ENCODE results near the gene GAS7. TPM values are rescaled to one million over a fixed set of nuclear protein-coding genes. Genes with fewer than 3 reads are reported as not detected.
A peak's percentile ranks its signal among the peaks of the same experiment; 100 is the strongest.

Gene GAS7
- total RNA-seq, 8 experiments from 2014 or later, result 4.1 to 37.7 (median 9.7) TPM

DNA sequence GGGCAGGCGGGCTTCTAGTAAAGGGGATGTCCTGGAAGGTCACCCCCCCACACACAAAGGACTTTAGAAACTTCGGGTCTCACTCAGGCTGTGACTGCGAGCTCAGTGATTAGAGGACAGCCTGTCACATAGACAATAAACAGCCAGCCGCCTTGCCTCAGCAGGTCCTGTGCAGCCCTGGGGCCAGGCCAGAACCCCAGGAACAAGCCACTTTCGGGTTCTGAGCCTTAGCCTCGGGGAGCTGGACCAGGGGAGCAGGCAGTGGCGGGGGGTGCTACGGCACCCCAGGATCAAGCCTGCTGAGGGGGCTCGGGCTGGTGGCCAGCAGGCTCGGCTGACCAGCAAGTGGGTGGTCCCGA lies 1.1 kb downstream of the GAS7 start:
- in situ Hi-C loops (cut with MboI; ENCODE audit: low pct_unique_long_range_greater_than_20kb in 2 of 9, low sequenced_read_pairs in 9 of 9, unreplicated experiment in 9 of 9), result loop anchor here in 1 of 9 experiments (25.0 kb wide), 1 partner anchor 235 kb away; no protein-coding TSS in a partner anchor
- Histone ChIP-seq H3K4me1 (replicated peaks in 1 of 2) (peaks cover 5 to 6% of the 10 kb centered on the region in 2 donors), H3K4me3 (peak overlapping the region; percentile 54 to 85 (median 61)), H3K27ac (no peak overlapping the region)
- WGBS, 10 experiments, result 0 to 50% (median 29%) methylated on average over 1 to 3 of the region's 11 CpGs; no CpG with 5 or more reads in 4 of the 10 experiments
- peak in 3 of 8 experiments; percentile 1 to 19 (median 9) for ATAC-seq (replicated peaks in 6 of 8)

GRCh38 chr17:10196941-10197340 lies 1.5 kb downstream of the GAS7 start:
- in situ Hi-C loops (cut with MboI; ENCODE audit: low pct_unique_long_range_greater_than_20kb in 2 of 9, low sequenced_read_pairs in 9 of 9, unreplicated experiment in 9 of 9), result loop anchor here in 1 of 9 experiments (25.0 kb wide), 1 partner anchor 235 kb away; no protein-coding TSS in a partner anchor
- WGBS, 10 experiments, result 0 to 100% (median 80%) methylated on average over 1 to 4 of the region's 4 CpGs; no CpG with 5 or more reads in 2 of the 10 experiments
- H3K4me3 ChIP-seq, result peak overlapping the region in 4 of 5 donors; percentile 54 to 85 (median 58)
- H3K4me1 ChIP-seq (replicated peaks in 1 of 2), result peaks cover 8 to 10% of the 10 kb centered on the region in 2 donors
- ATAC-seq (replicated peaks in 6 of 8), result no peak
- H3K27ac ChIP-seq, result no peak overlapping the region

GRCh38 chr17:10196384-10196895 lies 2.0 kb downstream of the GAS7 start:
- WGBS, 10 experiments, result 77 to 100% (median 93%) methylated on average over 1 to 9 of the region's 11 CpGs; no CpG with 5 or more reads in 1 of the 10 experiments
- peaks cover 9 to 11% of the 10 kb centered on the region in 2 donors for H3K4me1 ChIP-seq (replicated peaks in 1 of 2)
- H3K27ac ChIP-seq, result no peak overlapping the region
- no peak for ATAC-seq (replicated peaks in 6 of 8)
- in situ Hi-C loops (cut with MboI; ENCODE audit: low pct_unique_long_range_greater_than_20kb in 2 of 9, low sequenced_read_pairs in 9 of 9, unreplicated experiment in 9 of 9), result loop anchor here in 1 of 9 experiments (25.0 kb wide), 1 partner anchor 234 kb away; no protein-coding TSS in a partner anchor
- no peak overlapping the region for H3K4me3 ChIP-seq

GRCh38 chr17:10195090-10195805 lies 3.2 kb downstream of the GAS7 start:
- ATAC-seq (replicated peaks in 6 of 8), result no peak
- Histone ChIP-seq H3K4me3 (no peak overlapping the region), H3K4me1 (replicated peaks in 1 of 2) (peaks cover 9 to 11% of the 10 kb centered on the region in 2 donors), H3K27ac (no peak overlapping the region)
- 89 to 100% (median 93%) methylated on average over 1 to 4 of the region's 4 CpGs; no CpG with 5 or more reads in 6 of the 10 experiments for WGBS, 10 experiments
- in situ Hi-C loops (cut with MboI; ENCODE audit: low pct_unique_long_range_greater_than_20kb in 2 of 9, low sequenced_read_pairs in 9 of 9, unreplicated experiment in 9 of 9), result loop anchor here in 1 of 9 experiments (25.0 kb wide), 1 partner anchor 233 kb away; no protein-coding TSS in a partner anchor

GRCh38 chr17:10193632-10194031 lies 4.8 kb downstream of the GAS7 start:
- 80 to 100% (median 100%) methylated on average over 1 to 2 of the region's 2 CpGs; no CpG with 5 or more reads in 2 of the 10 experiments for WGBS, 10 experiments
- no peak for ATAC-seq (replicated peaks in 6 of 8)
- Histone ChIP-seq H3K27ac (no peak overlapping the region), H3K4me3 (no peak overlapping the region), H3K4me1 (replicated peaks in 1 of 2) (peaks cover 9 to 11% of the 10 kb centered on the region in 2 donors)
- in situ Hi-C loops (cut with MboI; ENCODE audit: low pct_unique_long_range_greater_than_20kb in 2 of 9, low sequenced_read_pairs in 9 of 9, unreplicated experiment in 9 of 9), result loop anchor here in 1 of 9 experiments (25.0 kb wide), 1 partner anchor 231 kb away; no protein-coding TSS in a partner anchor

DNA sequence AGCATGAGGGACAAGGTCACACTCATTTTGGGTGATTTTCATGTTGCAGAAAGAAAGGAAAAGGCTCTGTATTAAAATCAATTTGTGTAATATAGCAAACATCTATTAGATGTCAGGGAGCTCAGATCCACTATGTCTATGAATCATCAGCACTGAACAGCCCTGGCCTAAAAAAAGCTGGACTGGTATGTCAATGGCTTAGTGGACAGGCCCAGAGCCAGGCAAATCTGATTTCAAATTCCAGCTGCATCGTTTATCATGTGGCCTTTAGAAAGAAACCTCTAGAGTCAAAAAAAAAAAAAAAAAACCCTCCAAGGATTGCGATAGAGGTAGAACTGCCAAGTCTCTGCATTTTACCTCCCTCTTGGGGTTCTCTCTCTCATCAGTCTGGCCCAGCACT lies 5.4 kb downstream of the GAS7 start:
- H3K4me3 ChIP-seq, result no peak overlapping the region
- WGBS, 10 experiments, result 0 to 72% (median 41%) methylated on average over 1 to 2 of the region's 2 CpGs; no CpG with 5 or more reads in 2 of the 10 experiments
- H3K27ac ChIP-seq, result no peak overlapping the region
- ATAC-seq (replicated peaks in 6 of 8), result peak in 6 of 8 experiments; percentile 19 to 58 (median 34)
- H3K4me1 ChIP-seq (replicated peaks in 1 of 2), result peaks cover 9 to 11% of the 10 kb centered on the region in 2 donors
- in situ Hi-C loops (cut with MboI; ENCODE audit: low pct_unique_long_range_greater_than_20kb in 2 of 9, low sequenced_read_pairs in 9 of 9, unreplicated experiment in 9 of 9), result loop anchor here in 1 of 9 experiments (25.0 kb wide), 1 partner anchor 231 kb away; no protein-coding TSS in a partner anchor

DNA sequence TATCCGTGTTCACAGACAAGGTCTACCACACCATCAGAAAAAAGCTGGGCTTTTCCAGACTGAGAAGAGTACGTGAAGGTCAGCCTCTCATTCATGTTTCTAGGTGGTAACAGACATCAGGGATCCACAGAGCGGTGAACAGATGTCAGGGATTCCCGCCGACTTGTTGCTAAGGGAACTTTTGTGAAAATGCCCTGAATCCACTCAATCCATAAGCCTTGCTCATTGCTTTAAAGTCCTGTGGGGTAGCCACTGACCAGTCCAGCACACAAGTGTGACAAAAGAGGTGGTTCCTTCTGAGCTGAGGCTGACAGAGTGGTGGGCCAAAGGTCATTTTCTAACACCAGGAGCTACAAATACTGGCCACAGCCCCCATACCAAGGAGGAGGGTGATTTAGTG lies 5.9 kb downstream of the GAS7 start:
- H3K4me3 ChIP-seq, result no peak overlapping the region
- WGBS, 10 experiments, result 0 to 88% (median 7%) methylated on average over 1 to 5 of the region's 5 CpGs; no CpG with 5 or more reads in 3 of the 10 experiments
- peaks cover 9 to 11% of the 10 kb centered on the region in 2 donors for H3K4me1 ChIP-seq (replicated peaks in 1 of 2)
- no peak overlapping the region for H3K27ac ChIP-seq
- peak in 5 of 8 experiments; percentile 41 to 88 (median 78) for ATAC-seq (replicated peaks in 6 of 8)
- in situ Hi-C loops (cut with MboI; ENCODE audit: low pct_unique_long_range_greater_than_20kb in 2 of 9, low sequenced_read_pairs in 9 of 9, unreplicated experiment in 9 of 9), result loop anchor here in 1 of 9 experiments (25.0 kb wide), 1 partner anchor 230 kb away; no protein-coding TSS in a partner anchor

GRCh38 chr17:10187456-10187855 lies 10.9 kb downstream of the GAS7 start:
- in situ Hi-C loops (cut with MboI; ENCODE audit: low pct_unique_long_range_greater_than_20kb in 2 of 9, low sequenced_read_pairs in 9 of 9, unreplicated experiment in 9 of 9), result loop anchor here in 1 of 9 experiments (25.0 kb wide), 1 partner anchor 225 kb away; no protein-coding TSS in a partner anchor
- peaks cover 4 to 6% of the 10 kb centered on the region in 2 donors for H3K4me1 ChIP-seq (replicated peaks in 1 of 2)
- no peak for ATAC-seq (replicated peaks in 6 of 8)
- no peak overlapping the region for H3K27ac ChIP-seq
- 33 to 98% (median 70%) methylated on average over 3 to 5 of the region's 5 CpGs for WGBS, 10 experiments
- H3K4me3 ChIP-seq, result no peak overlapping the region

DNA sequence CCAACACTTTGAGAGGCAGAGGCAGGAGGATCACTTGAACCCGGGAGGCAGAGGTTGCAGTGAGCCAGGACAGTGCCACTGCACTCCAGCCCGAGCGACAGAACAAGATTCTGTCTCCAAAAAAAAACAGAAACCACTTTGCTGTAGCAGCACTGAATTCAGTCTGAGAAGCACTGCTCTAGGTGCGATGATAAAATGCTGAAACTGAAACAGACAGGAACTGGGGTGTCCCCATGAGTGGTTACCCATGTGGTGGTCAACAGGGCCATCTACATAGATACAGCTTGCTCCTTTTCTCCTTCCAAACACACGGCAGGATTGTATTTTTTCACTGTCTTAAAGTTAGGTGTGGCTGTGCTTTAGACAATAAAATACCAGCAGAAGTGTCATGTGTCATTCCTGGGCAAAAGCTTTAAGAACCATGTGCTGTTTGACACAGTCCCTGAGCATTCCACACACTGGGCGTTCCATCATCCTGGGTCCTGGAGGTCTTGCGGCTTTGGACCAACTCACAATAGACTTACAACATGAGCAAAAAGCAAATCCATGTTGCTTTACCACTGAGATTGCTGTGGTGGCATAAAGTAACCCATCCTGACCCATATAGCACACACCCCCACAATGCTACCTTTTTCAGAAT lies 11.5 kb downstream of the GAS7 start:
- 32 to 95% (median 92%) methylated on average over 2 to 5 of the region's 7 CpGs; no CpG with 5 or more reads in 3 of the 10 experiments for WGBS, 10 experiments
- in situ Hi-C loops (cut with MboI; ENCODE audit: low pct_unique_long_range_greater_than_20kb in 2 of 9, low sequenced_read_pairs in 9 of 9, unreplicated experiment in 9 of 9), result loop anchor here in 1 of 9 experiments (25.0 kb wide), 1 partner anchor 225 kb away; no protein-coding TSS in a partner anchor

GRCh38 chr17:10183931-10184930 lies 14.2 kb downstream of the GAS7 start:
- no peak overlapping the region for H3K4me3 ChIP-seq
- in situ Hi-C loops (cut with MboI; ENCODE audit: low pct_unique_long_range_greater_than_20kb in 2 of 9, low sequenced_read_pairs in 9 of 9, unreplicated experiment in 9 of 9), result loop anchor here in 1 of 9 experiments (25.0 kb wide), 1 partner anchor 222 kb away; no protein-coding TSS in a partner anchor
- ATAC-seq (replicated peaks in 6 of 8), result peak in 1 of 8 experiments; percentile 37
- H3K27ac ChIP-seq, result no peak overlapping the region
- H3K4me1 ChIP-seq (replicated peaks in 1 of 2), result no peaks in the 10 kb centered on the region
- WGBS, 10 experiments, result 20 to 86% (median 72%) methylated on average over 1 to 3 of the region's 8 CpGs; no CpG with 5 or more reads in 2 of the 10 experiments

More for the DNA sequence above, 11.5 kb downstream of the GAS7 start:
- peak in 3 of 8 experiments; percentile 16 to 88 (median 86) for ATAC-seq (replicated peaks in 6 of 8)
- H3K4me3 ChIP-seq, result no peak overlapping the region
- no peak overlapping the region for H3K27ac ChIP-seq
- peaks cover 0 to under 1% of the 10 kb centered on the region in 2 donors for H3K4me1 ChIP-seq (replicated peaks in 1 of 2)

- peaks cover 11% of the 10 kb centered on the region in 2 donors for H3K4me1 ChIP-seq (replicated peaks in 1 of 2)
- in situ Hi-C loops (cut with MboI; ENCODE audit: low pct_unique_long_range_greater_than_20kb in 2 of 9, low sequenced_read_pairs in 9 of 9, unreplicated experiment in 9 of 9), result loop anchor here in 1 of 9 experiments (25.0 kb wide), 1 partner anchor 220 kb away; no protein-coding TSS in a partner anchor
- ATAC-seq (replicated peaks in 6 of 8), result no peak
- WGBS, 10 experiments, result 38 to 100% (median 78%) methylated on average over 1 to 4 of the region's 5 CpGs; no CpG with 5 or more reads in 2 of the 10 experiments
- H3K4me3 ChIP-seq, result no peak overlapping the region
- no peak overlapping the region for H3K27ac ChIP-seq
Measured at GRCh38 chr17:10182785-10183184, 15.6 kb downstream of the GAS7 start.
